SK-N-SH (cell line): ENCODE measurements around the gene PNLDC1. TPM values are rescaled to one million over a fixed set of nuclear protein-coding genes. Genes with fewer than 3 reads are reported as not detected.

Experiments used
- CTCF ChIA-PET: fragments of 300-600, 350-600 bp; formaldehyde crosslinking; extraction: SDS; loops from one replicate; lab custom pipeline; 2021; lab: Yijun Ruan, JAX
- POLR2A ChIA-PET: fragments of 350-600 bp; sonication (Branson Sonifier 250); formaldehyde crosslinking; extraction: SDS; loops from one replicate; lab custom pipeline; 2020; ENCODE audit warnings: antibody characterized with exemption, inconsistent platforms; lab: Yijun Ruan, JAX
- DNase-seq: peaks from one replicate; pipeline ENCODE4 v3.0.0; 2012
- H2AFZ ChIP-seq: fragments of 200-600 bp; sonication (generic); 2 replicates; pipeline ENCODE4 v1.8.1; 2016; ENCODE audit warnings: antibody characterized with exemption, mild to moderate bottlenecking, low read depth
- H3F3A ChIP-seq: fragments of 200-600 bp; sonication (generic); replicated peaks from 2 replicates; pipeline ENCODE3; 2016; ENCODE audit warnings: antibody characterized with exemption, mild to moderate bottlenecking; ENCODE audit not compliant: insufficient read depth
- H3K27ac ChIP-seq, 2 experiments: fragments of 200-500 bp in 1 of 2; fragments of 200-600 bp in 1 of 2; sonication (Bioruptor generic) in 1 of 2; sonication (generic), shearing (Covaris generic) in 1 of 2; 2 replicates each; pipeline versions ENCODE4 v1.5.1 to v1.6.1; 2014 to 2016; ENCODE audit warnings: low read depth in 2 of 2, inconsistent platforms in 1 of 2, low read length in 1 of 2, mild to moderate bottlenecking in 1 of 2, mixed read lengths in 1 of 2
- H3K27me3 ChIP-seq: fragments of 200-600 bp; sonication (generic), shearing (Covaris generic); 2 replicates; pipeline ENCODE4 v1.6.1; 2016; ENCODE audit warnings: mixed run types; ENCODE audit not compliant: insufficient read depth
- H3K36me3 ChIP-seq, 2 experiments: fragments of 200-500 bp in 1 of 2; fragments of 200-600 bp in 1 of 2; sonication (Bioruptor generic) in 1 of 2; sonication (generic) in 1 of 2; replicated peaks in 1 of 2; 2 replicates each; pipeline versions ENCODE3 to v1.5.1; 2014 to 2016; ENCODE audit warnings: low read length in 1 of 2, mild to moderate bottlenecking in 1 of 2; ENCODE audit not compliant: insufficient read depth in 2 of 2, control insufficient read depth in 1 of 2
- H3K4me1 ChIP-seq, 2 experiments: fragments of 200-500 bp in 1 of 2; fragments of 200-600 bp in 1 of 2; sonication (Bioruptor generic) in 1 of 2; sonication (generic), shearing (Covaris generic) in 1 of 2; 2 replicates each; pipeline versions ENCODE4 v1.5.1 to v1.6.1; 2014 to 2016; ENCODE audit warnings: low read depth in 1 of 2, low read length in 1 of 2, mixed run types in 1 of 2; ENCODE audit not compliant: insufficient read depth in 2 of 2, control insufficient read depth in 1 of 2
- H3K4me2 ChIP-seq: fragments of 200-600 bp; sonication (generic), shearing (Covaris generic); 2 replicates; pipeline ENCODE4 v1.6.1; 2017; ENCODE audit warnings: mixed run types
- H3K4me3 ChIP-seq, 2 experiments: fragments of 200-500 bp in 1 of 2; fragments of 200-600 bp in 1 of 2; sonication (Bioruptor generic) in 1 of 2; sonication (generic), shearing (Covaris generic) in 1 of 2; 2 replicates each; pipeline versions ENCODE4 v1.5.1 to v1.8.1; 2014 to 2016; ENCODE audit warnings: low read depth in 2 of 2, inconsistent platforms in 1 of 2, low read length in 1 of 2, mild to moderate bottlenecking in 1 of 2, mixed read lengths in 1 of 2, moderate library complexity in 1 of 2
- H3K79me2 ChIP-seq: fragments of 200-600 bp; sonication (generic); 2 replicates; pipeline ENCODE4 v1.8.1; 2017; ENCODE audit warnings: mild to moderate bottlenecking; ENCODE audit not compliant: insufficient read depth
- H3K9ac ChIP-seq: fragments of 200-600 bp; sonication (generic); 2 replicates; pipeline ENCODE4 v1.6.1; 2017; ENCODE audit warnings: mixed run types
- H3K9me2 ChIP-seq: fragments of 200-600 bp; sonication (generic); 2 replicates; pipeline ENCODE4 v1.6.1; 2017; ENCODE audit warnings: mixed run types
- H3K9me3 ChIP-seq: fragments of 200-600 bp; sonication (generic); 2 replicates; pipeline ENCODE4 v1.6.1; 2017; ENCODE audit warnings: mixed run types, mild to moderate bottlenecking, moderate library complexity
- H4K20me1 ChIP-seq: fragments of 200-600 bp; sonication (generic); 2 replicates; pipeline ENCODE4 v1.6.1; 2017; ENCODE audit warnings: mild to moderate bottlenecking, mixed run types; ENCODE audit not compliant: insufficient read depth
- CHD2 ChIP-seq: fragments of 150-350 bp; IDR thresholded peaks from 2 replicates; pipeline ENCODE4 v1.6.1; 2018; ENCODE audit warnings: low read length; ENCODE audit not compliant: partially characterized antibody
- ELF1 ChIP-seq: IDR thresholded peaks from 2 replicates; pipeline ENCODE4 v1.4.0; 2012
- EZH2phosphoT487 ChIP-seq: fragments of 200-600 bp; sonication (generic); IDR thresholded peaks from 2 replicates; pipeline ENCODE4 v1.6.1; 2017; ENCODE audit warnings: low read depth, mixed run types, mild to moderate bottlenecking, antibody characterized with exemption, moderate library complexity, borderline replicate concordance
- FOSL2 ChIP-seq: IDR thresholded peaks from 2 replicates; pipeline ENCODE4 v1.4.0; 2012; ENCODE audit warnings: low read depth, mild to moderate bottlenecking, moderate library complexity, borderline replicate concordance
- FOXJ3 ChIP-seq: sonication (generic); formaldehyde crosslinking; IDR thresholded peaks from 2 replicates; pipeline ENCODE4 v1.5.1; 2020; ENCODE audit warnings: mild to moderate bottlenecking, missing genetic modification reagents
- GABPA ChIP-seq: IDR thresholded peaks from 2 replicates; pipeline ENCODE4 v1.4.0; 2012; ENCODE audit warnings: low read depth, mild to moderate bottlenecking
- IRF3 ChIP-seq: fragments of 150-350 bp; IDR thresholded peaks from 2 replicates; pipeline ENCODE4 v1.6.1; 2016; ENCODE audit warnings: mild to moderate bottlenecking, low read depth, low read length
- MAX ChIP-seq: IDR thresholded peaks from 2 replicates; pipeline ENCODE4 v1.4.0; 2012; ENCODE audit warnings: low read depth
- MXI1 ChIP-seq: IDR thresholded peaks from 2 replicates; pipeline ENCODE4 v1.6.1; 2012; ENCODE audit warnings: mild to moderate bottlenecking, low read depth, low read length, improper control_type of control experiment
- NRF1 ChIP-seq: IDR thresholded peaks from 2 replicates; pipeline ENCODE4 v1.6.1; 2012; ENCODE audit warnings: low read depth, mild to moderate bottlenecking, low read length
- PBX3 ChIP-seq: IDR thresholded peaks from 2 replicates; pipeline ENCODE4; 2012
- POLR2AphosphoS5 ChIP-seq: IDR thresholded peaks from 2 replicates; pipeline ENCODE4 v1.6.1; 2012; ENCODE audit warnings: low read depth, low read length
- RFX5 ChIP-seq: IDR thresholded peaks from 2 replicates; pipeline ENCODE4 v1.6.1; 2012; ENCODE audit warnings: mild to moderate bottlenecking, improper control_type of control experiment, low read length
- SMC3 ChIP-seq: IDR thresholded peaks from 2 replicates; pipeline ENCODE4 v1.6.1; 2012; ENCODE audit warnings: low read depth, low read length, improper control_type of control experiment
- TAF1 ChIP-seq: IDR thresholded peaks from 2 replicates; pipeline ENCODE4 v1.6.1; 2012; ENCODE audit warnings: low read depth, mild to moderate bottlenecking, low read length, moderate library complexity, borderline replicate concordance
- YY1 ChIP-seq: IDR thresholded peaks from 2 replicates; pipeline ENCODE4 v1.4.0; 2012; ENCODE audit warnings: low read depth, mild to moderate bottlenecking
- whole genome bisulfite sequencing: methylation state at CpG from one replicate; pipeline ENCODE4 v1.1.6; 2017; ENCODE audit warnings: low lambda C conversion rate; 5-methylcytosine and 5-hydroxymethylcytosine counted together
- polyA plus RNA-seq, 3 experiments: library from polyadenylated mRNA; depleted of rRNA; stranded (reverse); fragments of >200 nt; gene quantifications; 2 replicates each; pipeline ENCODE4 v1.2.3, GENCODE V29; 2012

The PNLDC1 gene
- polyA plus RNA-seq, 1 of the 3 experiments (the other 2 are of a cell fraction) = not detected

DNA sequence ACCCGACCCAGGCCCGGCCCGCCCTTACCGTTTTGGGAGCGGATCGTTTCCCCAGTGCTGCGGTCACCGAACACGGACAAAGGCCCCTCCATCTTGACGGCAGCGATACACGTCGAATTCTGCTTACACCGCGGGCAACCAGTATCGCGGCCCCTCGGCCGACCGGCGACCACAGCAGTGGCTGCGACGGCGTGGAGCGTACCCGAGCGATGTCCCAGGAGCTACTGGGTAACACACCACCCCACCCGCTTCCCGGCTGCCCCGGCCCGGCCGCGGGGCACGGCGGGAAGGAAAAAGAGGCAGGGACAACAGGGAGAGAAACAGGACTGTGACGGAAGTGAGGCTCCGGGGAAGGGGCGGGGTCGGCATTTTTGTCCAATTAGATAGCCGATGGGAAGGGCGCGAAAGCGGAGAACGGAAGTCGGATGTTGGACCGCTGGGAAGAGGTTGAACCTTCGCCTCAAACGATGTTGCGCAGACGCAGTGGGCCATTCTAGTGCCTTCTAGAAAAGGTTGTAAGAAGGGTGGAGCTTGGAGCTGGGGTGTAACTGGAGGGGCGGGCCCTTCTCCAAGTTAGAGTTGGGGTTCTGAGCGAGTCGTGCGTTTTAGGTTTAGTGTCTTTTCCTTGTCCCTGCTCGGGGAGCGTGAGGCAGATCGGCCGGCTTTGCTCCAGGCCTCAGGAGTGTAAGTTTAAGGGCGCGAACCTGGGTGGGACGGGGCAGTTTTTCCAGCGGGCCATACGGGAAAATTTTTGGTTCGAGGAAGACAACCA lies 10.5 kb upstream of the PNLDC1 start, which contains the start of gene TCP1 (continued):
- TF ChIP-seq NRF1 (peak; percentile 93), FOSL2 (no peak), SMC3 (no peak), ELF1 (peak; percentile 85)
- TF ChIP-seq, all 33 proteins: peak for 11

GRCh38 chr6:159790149-159790955 lies 9.7 kb upstream of the PNLDC1 start, which contains the start of gene MRPL18:
MRPL18 (plus strand) TSS chr6:159790467; CDS start chr6:159790588, 121 bp downstream.
- Histone ChIP-seq H3K9me3 (no peaks in the 10 kb centered on the region), H3K4me1 (peaks cover 10 to 22% of the 10 kb centered on the region in 2 experiments; a peak in 3 of 4 replicates), H3K9ac (peak within 1 kb of the TSS; percentile 89), H3K79me2 (peaks cover 83% of the 10 kb centered on the region), H3K9me2 (no peaks in the 10 kb centered on the region), H3K4me3 (peak within 1 kb of the TSS; percentile 73 to 90), H3F3A (peaks cover 3% of the 10 kb centered on the region), H3K27ac (peak within 1 kb of the TSS; percentile 80 to 94), H3K27me3 (no peaks in the 10 kb centered on the region), H3K36me3 (peaks cover 43 to 58% of the 10 kb centered on the region in 2 experiments), H2AFZ (peak within 1 kb of the TSS; percentile 83), H4K20me1 (peaks cover 14% of the 10 kb centered on the region), H3K4me2 (peak within 1 kb of the TSS; percentile 94)
- ChIA-PET CTCF (interaction anchor here (0.5 to 1.3 kb wide), 4 partner anchors 27 to 99 kb away, joined by 3 to 5 read pairs (median 3); no protein-coding TSS in a partner anchor), POLR2A (interaction anchor here (0.9 to 2.5 kb wide), 4 partner anchors 25 to 96 kb away, joined by 3 to 25 read pairs (median 8); partner anchors contain the start of genes ACAT2 and WTAP)
- WGBS = under 1% methylated on average over 49 of the region's 56 CpGs
- peak; percentile 91 for DNase-seq
- peak; percentile 79 for TF ChIP-seq YY1
- peak; percentile 82 for TF ChIP-seq GABPA
- no peak for TF ChIP-seq NRF1
- TF ChIP-seq IRF3 = peak; percentile 91
- TF ChIP-seq MXI1 = peak; percentile 76
- TF ChIP-seq MAX = peak; percentile 62; the same call in 1 of the 2 replicates
- TF ChIP-seq CHD2 = peak; percentile 96
- TF ChIP-seq ELF1 = peak; percentile 93
- no peak for TF ChIP-seq FOXJ3
- peak; percentile 98 for TF ChIP-seq PBX3
- TF ChIP-seq POLR2AphosphoS5 = peak; percentile 66
- TF ChIP-seq TAF1 = peak; percentile 71; the same call in 1 of the 2 replicates
- no peak; the same call in 1 of the 2 replicates for TF ChIP-seq RFX5
- no peak for TF ChIP-seq EZH2phosphoT487
